Activated CD4-positive, alpha-beta T cell treated with anti-CD3 and anti-CD28 coated beads, Interleukin-2, amount 50 U/mL, for 48 hours (primary cell): ENCODE data around the gene KCTD17.

Experiments
- DNase-seq, 2 experiments: peaks; one replicate each; pipeline ENCODE4 v3.0.0-alpha.2; 2020

The KCTD17 gene

DNA sequence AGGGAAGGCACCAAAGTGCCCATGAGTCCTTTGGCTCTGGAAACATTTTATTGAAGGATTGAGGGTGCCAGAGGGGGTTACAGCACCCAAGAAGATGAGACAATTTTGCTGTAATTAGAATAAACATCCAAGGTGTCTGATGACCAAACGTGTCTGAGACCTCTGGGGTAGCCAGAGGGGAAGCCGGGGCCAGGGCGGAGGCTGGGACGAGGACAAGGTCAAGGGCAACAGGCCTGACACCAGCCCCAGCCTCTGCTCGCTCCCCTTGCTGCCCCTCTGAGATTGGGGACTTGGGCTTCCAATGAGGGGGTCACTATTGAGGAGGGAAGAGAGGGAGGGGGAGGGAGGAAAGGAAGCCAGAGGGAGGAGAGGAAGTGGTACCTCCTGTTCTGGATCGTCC is 32.4 kb downstream of the KCTD17 start:
- DNase-seq: no peak

DNA sequence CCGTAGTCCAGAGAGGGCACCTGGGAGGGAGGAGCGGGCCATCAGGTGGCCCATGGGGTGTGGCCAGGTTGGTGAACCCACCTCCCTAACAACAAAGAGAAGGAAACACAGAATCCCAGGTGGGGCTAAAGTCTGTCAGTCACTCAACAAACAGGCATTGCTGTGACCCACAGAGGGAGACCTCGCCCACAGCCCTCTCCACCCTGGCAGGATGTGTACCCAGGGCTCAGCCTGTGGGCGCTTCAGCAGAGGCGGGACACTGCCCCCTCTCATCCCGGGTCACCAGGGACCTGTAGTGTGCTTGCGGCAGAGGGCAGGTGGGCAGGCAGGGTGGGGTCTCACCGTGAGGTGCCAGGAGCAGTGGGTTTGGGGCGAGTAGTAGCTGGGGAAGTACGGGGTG is 32.8 kb downstream of the KCTD17 start:
- no peak for DNase-seq

DNA sequence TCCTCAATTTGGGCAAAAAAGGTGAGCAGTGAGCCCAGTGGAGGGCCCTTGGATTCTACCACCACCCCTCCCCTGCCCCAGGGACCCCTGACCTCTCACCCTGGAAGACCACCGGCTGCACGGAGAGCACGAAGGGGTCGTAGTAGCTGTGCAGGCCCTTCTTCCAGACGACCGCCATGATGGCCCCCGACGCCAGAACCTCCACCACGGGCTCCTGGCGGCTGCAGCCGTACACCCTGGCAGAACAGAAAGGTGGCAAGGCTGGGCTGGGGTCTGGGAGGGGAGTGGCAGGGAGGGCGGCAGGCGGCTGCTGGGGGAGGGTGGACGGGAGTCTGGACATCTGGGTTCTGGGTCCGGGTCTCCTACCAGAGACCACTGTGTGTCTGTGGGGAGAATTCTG is 34.6 kb downstream of the KCTD17 start:
- no peak for DNase-seq

DNA sequence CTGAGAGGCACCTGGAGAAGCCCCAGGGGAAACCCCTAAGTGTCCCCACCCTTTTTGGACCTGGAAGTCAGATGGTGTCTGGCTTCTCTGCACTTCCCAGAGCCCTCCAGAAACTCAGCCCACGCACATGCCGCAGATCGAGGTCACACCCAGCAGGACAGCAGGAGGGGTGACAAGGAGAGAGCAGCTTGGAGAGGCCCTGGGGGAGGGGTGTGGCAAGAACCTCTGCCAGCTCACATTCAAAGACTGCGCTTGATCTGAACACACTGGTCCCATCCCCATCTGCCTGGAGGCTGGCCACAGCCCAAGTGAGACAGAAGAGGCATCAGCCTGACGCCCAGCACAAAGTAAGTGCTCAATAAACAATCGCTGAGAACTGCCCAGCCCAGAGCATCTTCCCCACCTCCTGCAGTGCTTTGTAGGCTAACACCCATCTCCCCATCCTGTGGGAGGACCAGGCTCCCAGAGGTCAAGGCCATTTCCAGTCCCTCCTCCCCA is 36.6 kb downstream of the KCTD17 start:
- DNase-seq: peak; percentile 69 to 79

DNA sequence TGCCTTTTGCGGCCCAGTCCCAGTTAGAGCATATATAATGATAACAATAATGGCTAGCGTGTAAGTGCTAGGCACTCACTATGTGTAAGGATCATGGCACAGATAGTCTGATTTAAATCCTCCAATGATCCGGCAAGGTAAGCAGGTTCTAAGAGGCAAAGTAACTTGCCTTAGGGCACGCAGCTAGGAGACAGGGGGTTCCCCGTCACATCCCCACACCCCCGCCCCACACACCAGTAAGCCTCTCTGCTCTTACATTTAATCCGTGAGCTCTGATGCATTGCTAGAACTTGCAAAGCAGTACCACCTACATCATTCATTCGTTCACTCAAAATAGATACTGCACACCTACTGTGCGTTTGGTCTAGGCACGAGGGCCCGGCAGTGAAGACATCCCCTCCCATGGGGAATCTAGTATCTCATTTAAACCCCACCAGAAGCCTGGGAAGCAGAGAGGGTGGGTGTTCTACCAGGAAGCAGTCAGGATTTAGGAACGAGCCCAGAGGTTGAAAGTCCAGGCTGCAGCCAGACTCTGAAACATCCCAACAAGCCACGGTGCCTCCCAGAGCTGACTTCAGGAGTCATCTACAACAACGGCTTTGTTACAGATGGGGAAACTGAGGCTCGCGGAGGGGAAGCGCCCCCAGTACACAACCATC is 37.3 kb downstream of the KCTD17 start:
- DNase-seq: peak; percentile 41 to 56

DNA sequence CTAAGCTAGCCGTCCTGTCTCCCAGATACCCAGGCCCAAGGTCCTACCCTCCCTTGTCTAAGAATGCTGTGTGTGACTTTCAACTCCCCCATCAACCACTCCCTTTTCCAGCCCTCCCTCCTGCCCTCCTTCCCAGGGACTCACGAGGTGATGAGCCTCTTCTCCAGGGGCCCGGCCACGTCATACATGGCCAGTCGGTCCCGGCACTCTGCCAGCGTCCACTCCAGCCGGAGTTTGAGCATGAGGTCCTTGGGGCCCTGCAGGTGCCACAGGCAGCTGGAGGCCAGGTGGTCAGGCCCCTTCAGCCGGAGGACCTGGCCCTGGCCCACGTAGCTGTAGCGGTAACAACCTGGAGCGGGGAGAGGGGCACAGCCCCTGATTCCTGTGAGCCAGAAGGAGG is 37.9 kb downstream of the KCTD17 start:
- DNase-seq: no peak

DNA sequence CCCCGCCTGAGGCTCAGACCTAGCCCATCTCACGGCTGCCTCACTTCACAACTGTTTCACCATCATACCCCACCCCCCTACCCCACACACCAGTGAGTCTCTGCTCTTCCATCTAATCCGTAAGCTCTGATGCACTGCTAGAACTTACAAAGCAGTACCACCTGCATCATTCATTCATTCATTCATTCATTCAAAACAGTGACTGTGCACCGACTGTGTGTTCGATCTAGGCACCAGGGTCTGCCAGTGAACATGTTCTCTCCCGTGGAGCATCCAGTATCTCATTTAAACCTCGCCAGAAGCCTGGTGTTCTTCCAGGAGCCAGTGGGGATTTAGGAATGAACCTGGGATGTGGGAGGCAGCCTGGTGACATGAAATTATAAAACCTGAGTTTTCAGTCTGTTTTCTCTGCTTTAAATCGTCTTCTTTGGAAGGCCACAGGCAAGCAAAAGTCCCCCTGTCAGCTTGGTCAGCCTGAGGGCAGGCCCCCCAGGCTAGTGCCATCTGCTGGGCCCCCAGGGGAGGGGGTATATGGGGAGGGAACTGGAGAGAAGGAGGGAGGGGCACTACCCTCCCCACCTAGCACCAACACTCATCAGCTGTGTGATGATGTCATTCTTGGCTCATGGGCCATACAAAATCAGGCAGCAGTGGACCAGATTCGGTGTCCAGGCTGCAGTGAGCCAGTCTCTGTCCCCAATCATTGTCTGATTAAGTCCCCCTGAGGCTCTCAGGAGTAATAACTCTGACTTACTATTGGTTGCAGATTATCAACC is 39.6 kb downstream of the KCTD17 start:
- no peak for DNase-seq

DNA sequence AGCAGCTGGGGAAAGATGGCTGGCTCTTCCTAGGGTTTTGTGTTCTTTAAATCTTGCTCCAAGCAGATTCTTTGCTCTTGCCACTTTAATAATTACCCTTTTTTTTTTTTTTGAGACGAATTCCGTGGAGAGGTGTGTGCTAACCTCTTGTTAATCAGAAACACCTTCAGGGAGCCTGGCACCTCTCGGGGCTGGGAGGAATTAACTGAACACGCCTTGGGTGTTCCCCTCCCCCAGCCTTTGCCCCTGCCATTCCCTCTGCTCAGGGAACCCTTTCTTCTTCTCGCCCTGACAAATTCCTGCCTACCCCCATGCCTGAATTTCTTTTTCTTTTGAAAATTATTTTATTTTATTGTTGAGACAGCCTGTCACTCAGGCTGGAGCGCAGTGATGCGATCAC is 40.5 kb downstream of the KCTD17 start:
- DNase-seq: no peak

DNA sequence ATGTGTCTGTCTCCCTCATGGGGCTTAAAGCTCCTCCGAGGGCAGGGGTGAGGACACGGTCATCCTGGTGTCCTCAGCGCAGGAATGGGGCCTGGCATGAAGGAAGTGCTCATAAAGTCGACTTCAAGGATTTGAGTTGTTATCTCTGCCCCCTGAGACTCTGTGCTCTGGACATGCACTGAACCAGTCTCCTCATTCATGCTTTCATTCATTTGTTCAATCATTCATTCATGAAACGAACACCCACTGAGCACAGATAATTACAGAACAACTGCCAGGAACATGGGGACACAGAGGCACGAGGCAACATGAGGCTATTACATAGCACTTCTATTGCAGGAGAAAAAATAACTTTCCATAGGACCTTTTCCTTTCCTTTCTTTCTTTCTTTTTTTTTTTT is 41.5 kb downstream of the KCTD17 start:
- DNase-seq: no peak

DNA sequence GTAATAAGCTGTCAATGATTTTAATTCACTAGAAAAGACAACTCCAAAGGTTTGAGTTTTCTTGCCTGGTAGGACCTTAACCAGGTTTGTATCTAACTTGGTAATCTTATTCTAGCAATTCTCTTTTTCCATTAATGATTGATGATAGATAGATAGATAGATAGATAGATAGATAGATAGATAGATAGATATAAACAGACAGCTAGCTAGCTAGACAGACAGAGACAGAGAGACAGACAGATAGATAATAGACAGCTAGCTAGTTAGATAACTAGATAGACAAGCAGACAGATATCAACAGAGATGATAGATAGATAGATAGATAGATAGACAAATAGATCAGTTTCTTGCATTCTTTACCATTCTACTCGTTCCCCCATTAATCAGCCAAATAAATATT is 42.7 kb downstream of the KCTD17 start:
- no peak for DNase-seq

DNA sequence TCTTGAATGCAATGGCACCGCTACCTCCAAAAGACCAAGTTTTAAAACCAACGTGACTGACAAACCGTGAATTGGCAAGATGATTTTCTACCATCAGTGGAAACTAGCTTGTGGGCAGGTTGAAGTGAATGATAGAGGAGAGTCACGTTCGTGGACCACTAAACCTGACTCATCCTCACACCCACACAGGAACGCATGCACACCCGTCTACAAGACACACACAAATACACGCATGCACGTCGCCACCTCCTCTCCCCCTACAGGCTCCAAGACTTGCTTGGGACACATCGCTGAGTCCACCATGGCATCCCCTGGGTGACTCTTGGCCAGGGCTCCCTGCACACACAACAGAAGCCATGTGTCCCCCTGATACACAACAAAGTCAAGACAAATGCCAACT is 43.6 kb downstream of the KCTD17 start:
- peak; percentile 76 to 84 for DNase-seq

DNA sequence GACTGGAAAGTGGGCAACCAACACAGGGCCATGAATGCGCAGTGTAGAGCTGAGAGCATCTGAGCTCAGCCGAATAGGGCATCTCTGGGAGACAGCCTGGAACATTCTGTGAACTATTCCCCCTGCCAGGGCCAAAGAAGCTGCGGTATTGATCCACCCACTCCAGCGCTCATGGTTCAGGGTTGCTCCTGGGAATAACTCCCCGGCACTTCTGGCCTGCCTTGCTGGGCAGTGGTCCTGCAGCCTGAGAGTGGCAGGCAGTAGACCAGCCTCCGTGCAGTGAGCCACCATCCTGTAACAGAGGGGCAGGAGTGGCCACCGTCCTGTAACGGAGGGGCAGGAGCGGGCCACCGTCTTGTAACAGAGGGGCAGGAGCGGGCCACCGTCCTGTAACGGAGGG is 45.8 kb downstream of the KCTD17 start:
- DNase-seq: no peak

DNA sequence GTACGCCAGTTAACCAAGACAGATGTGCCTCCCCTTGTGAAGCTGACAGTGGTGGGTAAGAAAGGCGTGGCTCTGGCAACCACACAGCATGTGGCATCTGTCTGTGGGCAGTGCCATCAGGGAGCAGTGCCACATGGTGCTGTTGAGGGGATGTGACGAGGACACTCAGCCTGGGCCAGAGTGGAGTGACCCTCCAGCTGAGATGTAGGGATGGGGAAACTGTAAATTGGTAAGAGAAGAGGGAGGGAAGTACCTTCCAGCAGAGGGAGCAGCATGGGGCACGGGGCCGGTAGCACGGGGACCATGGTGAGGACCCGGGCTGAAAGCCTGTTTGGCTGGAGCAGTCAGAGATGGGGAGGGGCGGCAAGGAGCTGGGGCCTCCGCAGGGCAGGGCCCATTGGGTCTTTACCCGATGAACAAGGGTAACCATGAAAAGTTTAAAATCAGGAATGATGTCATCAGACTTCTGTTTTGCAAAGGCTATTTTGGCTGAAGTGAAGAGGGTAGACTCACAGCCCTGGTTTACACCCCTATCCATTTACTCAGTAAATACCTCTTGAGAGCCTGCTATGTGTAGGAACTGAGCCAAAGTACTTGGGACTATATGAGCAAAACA is 47.5 kb downstream of the KCTD17 start:
- DNase-seq: no peak

DNA sequence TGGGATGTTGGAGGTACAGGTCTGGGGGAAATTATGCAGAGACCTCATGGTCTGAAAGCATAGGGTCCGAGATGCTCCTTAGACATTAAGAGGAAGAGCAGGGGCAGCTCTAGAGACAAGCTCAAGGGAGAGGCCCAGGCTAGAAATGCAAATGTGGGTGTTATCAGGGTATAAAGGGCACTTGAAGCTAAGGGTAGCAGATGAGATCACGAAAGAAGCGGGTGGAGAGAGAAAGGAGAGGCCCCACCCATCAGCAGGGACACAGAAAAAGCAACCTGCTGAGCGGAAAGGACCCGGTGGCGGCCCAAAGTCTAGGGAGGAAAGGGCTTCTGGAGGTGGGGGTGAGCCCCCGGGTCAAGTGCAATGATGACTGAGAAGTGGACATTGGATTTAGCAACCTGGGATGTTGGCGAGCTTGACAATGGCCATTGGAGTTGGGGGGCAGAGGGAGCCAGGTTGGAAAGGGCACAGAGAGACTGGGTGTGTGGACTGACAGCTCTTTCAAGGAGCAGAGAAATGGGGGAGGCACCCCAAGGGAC is 49.1 kb downstream of the KCTD17 start:
- peak in 1 of 2 experiments; percentile 52 for DNase-seq

DNA sequence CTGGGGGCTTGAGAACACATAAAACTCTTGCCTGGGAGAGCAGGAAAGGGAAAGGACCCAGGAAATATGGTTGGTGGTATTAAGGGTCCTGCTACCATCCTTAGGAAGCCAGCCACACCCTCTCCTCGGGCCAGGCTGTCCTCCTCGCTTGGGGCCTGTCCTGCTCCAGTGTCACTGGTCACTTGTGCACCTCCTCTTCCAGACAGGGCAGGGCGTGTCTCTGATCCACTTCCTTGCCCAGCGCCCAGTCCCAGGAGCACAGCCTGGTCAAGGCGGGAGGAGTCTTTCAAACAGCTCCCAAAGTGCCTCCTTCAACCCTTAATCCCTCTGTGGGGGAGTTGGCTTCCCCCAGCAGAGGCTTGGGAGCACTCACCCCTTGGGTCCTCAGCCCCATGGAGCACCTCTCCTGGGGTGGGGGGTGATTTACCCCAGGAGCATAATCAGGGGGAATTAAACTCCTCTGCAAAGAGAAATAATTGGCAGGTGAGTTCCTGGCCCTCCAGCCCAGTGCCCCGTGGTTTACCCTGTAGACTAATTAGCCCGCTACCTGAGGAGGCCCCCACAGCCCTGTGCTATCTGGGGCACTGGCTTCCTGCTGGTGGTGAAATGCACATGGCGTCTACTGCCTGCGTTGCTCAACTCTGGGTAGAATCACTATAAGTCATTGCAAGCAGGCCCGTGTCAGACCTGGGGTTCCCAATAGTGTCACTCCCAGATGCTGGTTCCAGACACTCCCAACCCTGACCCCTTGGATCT is 49.9 kb downstream of the KCTD17 start:
- DNase-seq: no peak

DNA sequence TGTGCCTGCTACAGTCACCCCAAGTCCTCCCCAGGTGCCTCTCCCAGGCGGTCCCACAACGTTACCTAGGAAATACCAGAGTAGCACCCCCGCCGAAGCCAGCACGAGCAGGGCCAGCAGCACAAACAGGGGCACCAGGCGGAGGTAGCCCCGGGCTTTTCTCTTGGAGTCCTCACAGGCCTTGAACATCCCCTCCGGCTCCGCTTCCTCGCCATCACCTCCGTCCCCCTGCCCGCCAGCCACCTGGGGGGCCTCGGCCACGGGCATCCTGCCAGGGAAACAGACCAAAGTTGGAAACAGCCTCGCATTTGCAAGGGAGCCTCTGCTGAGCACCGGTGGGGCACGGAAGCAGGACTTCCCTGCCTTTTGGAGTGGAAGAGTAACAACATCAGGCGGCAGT is 51.6 kb downstream of the KCTD17 start:
- DNase-seq: no peak

DNA sequence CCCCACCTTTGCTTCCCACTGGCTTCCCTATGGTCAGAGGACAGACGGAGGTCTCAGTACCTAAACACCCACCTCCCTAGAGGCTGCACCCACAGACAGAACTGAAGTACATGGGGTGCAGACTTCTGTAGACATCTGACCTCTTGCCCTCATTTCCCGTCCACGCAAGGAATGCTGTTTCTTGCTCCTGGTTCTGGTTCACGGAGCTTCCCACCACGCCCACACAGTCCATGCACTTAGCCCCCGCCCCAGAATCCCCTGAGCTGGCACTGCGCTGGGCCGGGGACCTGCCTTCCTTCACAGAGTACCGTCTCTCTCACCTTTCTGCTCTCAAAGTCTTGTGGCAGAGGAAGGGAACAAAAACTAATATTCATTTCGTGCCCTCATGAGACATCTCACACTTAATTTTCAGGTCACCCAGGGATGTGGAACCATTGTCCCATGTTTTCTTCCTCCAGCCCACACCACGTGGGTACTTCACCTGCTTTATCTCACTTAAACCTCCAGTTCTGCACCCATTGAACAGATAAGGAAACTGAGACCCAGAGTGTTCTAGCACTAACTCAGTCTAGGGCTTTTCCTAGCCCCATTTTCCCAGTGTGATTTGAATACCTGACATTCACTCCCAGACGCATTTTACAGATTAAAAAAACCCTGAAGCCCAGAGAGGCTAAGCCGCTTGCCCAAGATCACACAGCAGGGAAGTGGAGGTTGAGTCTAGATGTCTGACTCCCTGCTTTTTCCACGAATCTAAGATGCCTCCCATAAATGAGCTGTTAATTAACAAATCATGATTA is 52.3 kb downstream of the KCTD17 start:
- no peak for DNase-seq

DNA sequence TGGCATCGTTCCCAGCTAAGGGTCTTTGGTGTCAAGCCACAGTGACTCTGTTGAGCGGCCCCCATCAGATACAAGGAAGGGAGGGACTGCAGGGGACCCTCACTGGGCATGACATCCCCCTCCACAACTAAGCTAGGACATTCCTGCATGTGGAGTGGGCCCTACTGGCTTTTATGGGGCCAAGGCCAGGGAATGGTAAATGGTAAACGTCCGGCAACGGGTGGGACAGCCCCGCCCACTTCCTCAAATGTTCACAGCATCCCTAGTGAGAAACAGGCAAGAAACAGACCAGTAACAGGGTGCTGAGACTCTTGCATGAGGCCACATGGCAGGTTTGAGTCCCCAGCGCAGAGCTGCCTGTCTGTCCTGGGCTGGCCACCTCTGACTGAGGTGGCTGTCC is 53.6 kb downstream of the KCTD17 start:
- DNase-seq: no peak

DNA sequence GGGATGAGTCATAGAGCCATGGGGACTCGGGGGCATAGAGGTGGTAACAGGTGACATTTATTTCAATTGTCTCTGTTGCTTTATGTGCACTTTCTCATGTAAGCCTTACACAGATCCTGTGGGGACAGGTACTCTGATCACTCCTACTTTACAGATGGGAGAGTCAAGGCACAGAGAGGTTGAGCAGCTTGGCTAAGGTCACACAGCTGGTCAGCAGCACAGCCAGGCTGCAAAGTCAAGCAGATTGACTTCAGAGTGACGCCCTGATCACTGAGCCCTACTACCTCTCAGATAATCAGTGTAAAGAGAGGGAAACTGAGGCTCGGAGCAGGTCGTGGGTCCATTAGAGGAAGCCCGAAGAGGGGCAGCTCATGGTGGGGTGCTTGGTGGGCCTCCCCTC is 54.4 kb downstream of the KCTD17 start:
- DNase-seq: no peak

DNA sequence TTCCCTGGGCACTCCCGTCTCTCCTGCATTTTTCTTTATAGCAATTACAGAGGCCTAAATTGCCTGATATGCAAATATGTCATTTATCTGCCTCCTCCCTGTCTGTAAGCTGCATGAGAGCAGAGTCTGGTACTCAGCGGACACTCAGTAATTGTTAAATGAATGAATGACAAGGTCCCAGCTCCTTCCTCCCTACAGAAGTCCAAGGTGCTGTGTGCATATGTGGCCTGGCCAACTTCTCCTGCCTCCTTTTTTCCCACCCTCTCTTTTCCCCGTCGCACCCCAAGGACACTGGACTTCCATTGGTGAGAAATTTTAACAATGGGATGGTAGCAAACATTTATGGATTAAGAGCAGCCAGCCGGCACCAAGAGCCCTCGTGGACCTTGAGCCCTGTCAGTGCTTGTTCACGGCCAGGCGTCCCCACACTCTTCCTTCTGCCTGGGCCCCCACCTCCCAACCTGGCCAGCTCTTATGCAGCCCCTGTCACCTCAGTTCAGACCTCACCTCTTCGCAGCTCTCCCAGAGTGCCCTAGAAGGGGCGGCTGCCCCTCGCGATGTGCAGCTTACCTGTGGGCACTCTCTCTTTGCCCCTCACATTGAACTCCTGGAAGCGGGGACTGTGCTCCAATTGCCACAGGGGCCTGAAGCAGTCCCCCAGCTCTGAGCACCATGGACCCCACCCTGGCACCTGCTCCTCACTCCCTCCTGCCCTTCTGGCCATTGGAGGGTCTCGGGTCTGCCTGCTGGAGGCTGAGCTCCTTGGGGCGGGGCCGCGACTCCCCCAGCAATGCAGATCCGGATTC is 56.5 kb downstream of the KCTD17 start:
- no peak for DNase-seq

DNA sequence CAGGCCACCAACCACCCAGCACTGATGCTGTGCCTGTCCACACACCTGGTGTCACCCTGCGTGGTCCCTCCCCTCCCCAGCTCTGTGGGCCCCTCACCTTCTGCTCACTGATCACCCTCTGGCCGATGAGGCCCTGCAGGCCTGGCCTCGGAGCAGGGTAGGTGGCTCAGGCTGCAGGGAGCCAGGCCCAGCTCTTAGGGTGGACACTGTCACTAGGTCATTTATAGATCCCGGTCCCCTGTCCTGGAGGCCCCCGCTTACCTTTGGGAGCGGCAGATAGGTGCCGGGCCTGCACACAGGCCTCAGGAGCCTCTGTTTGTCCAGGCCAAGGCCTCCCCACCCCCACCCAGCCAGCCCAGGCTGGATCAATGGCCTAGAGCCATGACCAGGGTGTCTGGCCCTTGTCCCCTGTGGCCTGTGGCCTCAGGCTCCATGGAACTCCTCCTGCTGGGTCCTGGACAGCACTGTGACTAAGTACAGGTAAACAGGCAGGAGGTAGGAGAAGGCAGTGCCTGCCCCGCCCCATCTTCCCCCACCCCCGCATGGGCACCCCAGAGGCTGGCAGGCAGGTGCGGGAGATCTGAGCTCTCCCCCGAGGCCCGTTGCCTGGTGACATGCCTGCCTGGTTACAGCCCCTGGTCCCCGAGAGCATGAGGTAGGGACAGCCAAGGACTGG is 57.8 kb downstream of the KCTD17 start, which contains the start of gene TMPRSS6:
TMPRSS6 (minus strand) TSS at position 472 of the 676 bp plus-strand sequence. CDS start 6,296 bp downstream, outside the sequence.
- no peak for DNase-seq
